RWPE2 (cell line): ENCODE results near the gene SHROOM1.

Experiments used
- ATAC-seq: fragments of 200-7000 bp; cut with Tn5 transposase; 3 replicates; pipeline ENCODE4 v1.9.1; 2021; ENCODE audit warnings: low read depth
- DNase-seq: peaks from one replicate; pipeline ENCODE4 v3.0.0-alpha.2; 2020; ENCODE audit warnings: low spot score
- H3K27ac ChIP-seq: fragments of 450-650 bp; 2 replicates; pipeline ENCODE4 v1.5.1; 2017; ENCODE audit warnings: mild to moderate bottlenecking; ENCODE audit not compliant: poor library complexity, severe bottlenecking
- H3K27me3 ChIP-seq: fragments of 250-450 bp; sonication (Bioruptor Pico); 2 replicates; pipeline ENCODE4 v1.5.1; 2021; ENCODE audit warnings: mild to moderate bottlenecking, moderate library complexity; ENCODE audit not compliant: insufficient read depth, poor library complexity, severe bottlenecking
- H3K36me3 ChIP-seq: fragments of 250-450 bp; sonication (Bioruptor Pico); 2 replicates; pipeline ENCODE4 v1.5.1; 2020; ENCODE audit warnings: low read depth, mild to moderate bottlenecking, moderate library complexity
- H3K4me1 ChIP-seq: fragments of 250-450 bp; sonication (Bioruptor Pico); 2 replicates; pipeline ENCODE4 v1.5.1; 2021; ENCODE audit warnings: mild to moderate bottlenecking, moderate library complexity; ENCODE audit not compliant: insufficient read depth, poor library complexity, severe bottlenecking
- H3K4me3 ChIP-seq: fragments of 250-450 bp; sonication (Bioruptor Pico); 2 replicates; pipeline ENCODE4 v1.5.1; 2021; ENCODE audit warnings: mild to moderate bottlenecking, moderate library complexity; ENCODE audit not compliant: severe bottlenecking
- H3K9me3 ChIP-seq: fragments of 250-450 bp; sonication (Bioruptor Pico); 2 replicates; pipeline ENCODE4 v1.5.1; 2021; ENCODE audit warnings: mild to moderate bottlenecking, moderate library complexity; ENCODE audit not compliant: severe bottlenecking
- CTCF ChIP-seq: fragments of 450-650 bp; IDR thresholded peaks from one replicate; pipeline ENCODE4 v1.5.1; 2017; ENCODE audit warnings: mild to moderate bottlenecking, moderate library complexity; ENCODE audit not compliant: poor library complexity, severe bottlenecking

The SHROOM1 gene

DNA sequence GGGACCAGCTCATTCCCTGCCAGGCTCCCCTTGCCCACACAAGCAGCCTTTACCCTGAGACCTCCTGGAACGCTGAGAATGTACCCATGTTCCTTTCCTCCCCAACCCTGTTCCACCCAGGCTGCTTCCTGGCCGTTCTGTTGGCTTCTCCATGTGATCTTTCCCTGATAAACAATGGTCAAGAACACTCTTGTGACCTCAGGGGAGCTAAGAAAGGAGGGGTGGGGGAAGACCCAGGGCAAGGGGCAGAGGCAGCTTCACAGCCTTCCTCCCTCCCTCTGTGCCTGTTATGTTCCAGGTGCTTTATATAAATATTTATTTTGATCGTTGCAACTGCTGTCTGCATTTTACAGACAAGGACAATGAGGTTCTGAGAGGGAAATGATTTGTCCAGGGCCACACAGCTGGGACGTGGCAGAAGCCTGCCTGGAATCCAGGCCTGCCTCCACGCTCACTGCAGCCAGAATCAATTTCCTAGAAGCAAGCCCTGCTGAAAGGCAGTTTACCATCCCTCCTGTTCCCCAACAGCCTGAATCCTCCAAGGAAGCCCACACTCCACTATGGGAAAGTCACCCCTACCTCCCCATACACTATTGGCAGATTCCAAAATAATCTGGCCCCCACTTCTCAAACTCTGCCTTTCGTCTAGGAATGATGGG lies 3.9 kb downstream of the SHROOM1 start:
- H3K36me3 ChIP-seq = no peaks in the 10 kb centered on the region
- DNase-seq (no peak), ATAC-seq (no peak)
- no peaks in the 10 kb centered on the region for H3K27me3 ChIP-seq
- no peak overlapping the region for H3K4me3 ChIP-seq
- H3K9me3 ChIP-seq = no peaks in the 10 kb centered on the region
- H3K4me1 ChIP-seq = no peaks in the 10 kb centered on the region
- no peak for TF ChIP-seq CTCF
- no peak overlapping the region for H3K27ac ChIP-seq

GRCh38 chr5:132825834-132826391 lies 4.5 kb downstream of the SHROOM1 start:
- DNase-seq = no peak
- no peak for TF ChIP-seq CTCF
- no peak for ATAC-seq
- H3K4me3 ChIP-seq = no peak overlapping the region
- no peaks in the 10 kb centered on the region for H3K36me3 ChIP-seq
- H3K27me3 ChIP-seq = no peaks in the 10 kb centered on the region
- no peak overlapping the region for H3K27ac ChIP-seq
- H3K9me3 ChIP-seq = no peaks in the 10 kb centered on the region
- no peaks in the 10 kb centered on the region for H3K4me1 ChIP-seq

GRCh38 chr5:132825033-132825833 lies 5.2 kb downstream of the SHROOM1 start:
- DNase-seq (no peak), ATAC-seq (no peak)
- Histone ChIP-seq H3K4me1 (no peaks in the 10 kb centered on the region), H3K36me3 (no peaks in the 10 kb centered on the region), H3K9me3 (no peaks in the 10 kb centered on the region), H3K27me3 (no peaks in the 10 kb centered on the region), H3K4me3 (no peak overlapping the region), H3K27ac (no peak overlapping the region)
- no peak for TF ChIP-seq CTCF

DNA sequence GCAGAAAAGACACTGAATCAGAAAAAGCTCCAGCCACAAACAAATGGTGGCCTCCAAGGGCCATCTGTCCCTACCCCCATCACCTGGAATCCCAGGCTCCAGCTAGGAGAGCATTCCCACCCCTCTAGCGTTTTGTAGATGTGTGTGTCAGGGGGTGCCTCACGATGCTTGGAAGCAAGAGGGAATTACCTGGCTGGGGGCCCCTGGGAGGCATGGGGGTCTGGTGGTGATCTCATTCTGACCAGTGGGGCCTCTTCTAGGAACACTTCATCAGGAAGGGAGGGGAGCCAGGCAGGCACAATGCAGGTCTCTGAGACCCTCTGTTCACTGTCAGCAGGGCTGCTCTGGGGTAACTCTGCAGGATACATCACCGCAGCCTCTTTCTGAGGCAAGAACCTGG lies 6.0 kb downstream of the SHROOM1 start:
- H3K4me1 ChIP-seq = no peaks in the 10 kb centered on the region
- DNase-seq = no peak
- no peak overlapping the region for H3K27ac ChIP-seq
- H3K27me3 ChIP-seq = no peaks in the 10 kb centered on the region
- no peak for TF ChIP-seq CTCF
- H3K4me3 ChIP-seq = no peak overlapping the region
- no peaks in the 10 kb centered on the region for H3K36me3 ChIP-seq
- ATAC-seq = no peak
- no peaks in the 10 kb centered on the region for H3K9me3 ChIP-seq
